K562 treated with DMSO at 1 percent for 12 hours (cell line): Measurements from ENCODE around the gene TAS2R31. TPM values are rescaled to one million over a fixed set of nuclear protein-coding genes. Genes with fewer than 3 reads are reported as not detected.

Experiments
- total RNA-seq: library from RNA; unstranded; fragments of 300-600 nt; gene quantifications from 2 replicates; pipeline ENCODE4 v1.2.3, GENCODE V29; 2022; ENCODE audit not compliant: insufficient read depth

TAS2R31 gene, protein sequence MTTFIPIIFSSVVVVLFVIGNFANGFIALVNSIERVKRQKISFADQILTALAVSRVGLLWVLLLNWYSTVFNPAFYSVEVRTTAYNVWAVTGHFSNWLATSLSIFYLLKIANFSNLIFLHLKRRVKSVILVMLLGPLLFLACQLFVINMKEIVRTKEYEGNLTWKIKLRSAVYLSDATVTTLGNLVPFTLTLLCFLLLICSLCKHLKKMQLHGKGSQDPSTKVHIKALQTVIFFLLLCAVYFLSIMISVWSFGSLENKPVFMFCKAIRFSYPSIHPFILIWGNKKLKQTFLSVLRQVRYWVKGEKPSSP
- total RNA-seq = not detected in 2 replicates

DNA sequence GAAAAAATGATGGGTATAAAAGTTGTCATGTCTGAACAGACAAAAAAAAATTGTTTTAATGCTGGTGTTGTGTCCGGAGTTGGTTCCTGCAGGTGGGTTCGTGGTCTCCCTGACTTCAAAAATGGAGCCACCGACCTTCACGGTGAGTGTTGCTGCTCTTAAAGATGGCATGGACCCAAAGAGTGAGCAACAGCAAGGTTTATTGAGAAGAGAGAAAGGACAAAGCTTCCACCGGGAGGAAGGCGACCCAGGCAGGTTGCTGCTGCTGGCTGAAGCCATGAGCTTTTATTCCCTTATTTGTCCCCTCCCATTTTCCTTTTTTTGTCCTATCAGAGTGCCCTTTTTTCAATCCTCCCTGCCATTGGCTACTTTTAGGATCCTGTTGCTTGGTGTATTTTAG, at the start of gene TAS2R31:
Gene TAS2R31 (minus strand): TSS at position 101 of the 400 bp plus-strand sequence. CDS start 72 bp downstream, at position 29.

DNA sequence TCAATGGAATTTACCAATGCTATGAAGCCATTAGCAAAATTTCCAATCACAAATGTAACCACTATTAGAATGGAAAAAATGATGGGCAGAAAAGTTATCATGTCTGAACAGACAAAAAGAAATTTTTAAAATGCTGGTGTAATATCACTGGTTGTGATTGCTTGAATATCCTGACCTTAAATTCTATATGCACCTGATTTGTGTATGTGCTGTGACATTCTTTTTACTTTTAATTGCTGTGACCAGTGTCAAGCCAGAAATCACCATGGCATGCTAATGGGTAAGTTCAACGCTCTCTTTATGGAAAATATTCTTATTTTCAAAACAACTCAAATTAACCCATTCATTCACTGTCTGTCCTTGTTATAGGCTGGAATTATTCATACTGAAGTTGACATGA, 31.0 kb upstream of the TAS2R31 start, which contains the start of gene TAS2R46:
Gene TAS2R46 (minus strand): TSS at position 101 of the 400 bp plus-strand sequence. CDS start 0 bp downstream, at position 101.

DNA sequence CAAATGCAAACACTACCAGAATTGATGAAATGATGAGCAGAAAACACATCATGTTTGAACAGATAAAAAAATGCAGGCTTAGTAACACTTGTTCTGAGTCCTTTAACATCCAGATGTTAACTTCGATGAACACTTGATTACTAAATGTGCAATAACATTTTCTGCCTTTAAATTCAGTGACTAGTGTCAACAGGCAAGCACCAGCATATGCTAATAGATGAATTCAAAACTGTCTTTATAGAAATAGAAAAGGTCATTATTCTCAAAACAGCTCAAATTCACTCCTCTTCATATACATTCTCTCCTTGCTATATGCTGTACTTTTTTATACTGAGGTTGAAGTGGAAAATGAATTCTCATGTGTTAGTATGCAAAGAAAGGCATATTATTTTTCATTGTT, 8.7 kb downstream of the TAS2R31 start, which contains the start of gene TAS2R19:
Gene TAS2R19 (minus strand): TSS at position 101 of the 400 bp plus-strand sequence. CDS start 49 bp downstream, at position 52.

DNA sequence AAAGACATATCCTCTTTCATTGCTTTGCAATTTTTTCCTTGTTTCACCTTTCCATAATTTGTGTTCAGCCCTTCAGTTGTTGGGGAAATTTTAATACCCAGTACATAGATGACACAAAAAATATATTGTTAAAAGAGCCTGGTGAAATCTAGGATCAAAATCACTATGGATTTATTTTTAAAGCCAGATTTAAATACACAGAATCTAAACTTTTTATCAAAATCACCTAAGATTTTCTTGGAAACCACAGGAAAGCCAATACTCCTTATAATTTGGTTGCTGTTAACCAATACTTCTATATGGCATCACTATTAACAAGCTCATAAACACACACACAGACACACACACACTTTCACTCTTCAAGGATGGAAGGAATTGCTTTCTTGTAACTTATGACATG, 33.0 kb downstream of the TAS2R31 start, which contains the start of gene TAS2R20:
Gene TAS2R20 (minus strand): TSS at position 101 of the 400 bp plus-strand sequence. CDS start 429 bp downstream, outside the sequence.

DNA sequence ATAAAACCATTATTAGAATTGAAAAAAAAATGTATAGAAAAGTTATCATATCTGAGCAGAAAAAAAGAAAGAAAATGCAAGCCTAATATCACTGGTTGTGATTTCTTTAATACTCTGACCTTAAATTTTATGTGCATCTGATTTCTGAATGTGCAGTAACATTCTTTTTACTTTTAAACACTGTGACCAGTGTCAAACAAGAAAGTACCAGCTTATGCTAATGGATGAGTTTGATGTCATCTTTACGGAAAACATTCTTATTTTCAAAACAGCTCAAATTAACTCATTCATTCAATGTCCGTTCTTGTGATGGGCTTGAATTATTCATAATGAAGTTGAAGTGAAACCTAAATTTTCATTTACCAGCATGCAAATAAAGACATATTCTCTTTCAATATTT, 44.4 kb downstream of the TAS2R31 start, which contains the start of gene TAS2R50:
Gene TAS2R50 (minus strand): TSS at position 101 of the 400 bp plus-strand sequence. CDS start 52 bp downstream, at position 49.

Other genes starting within 250 kb of the TAS2R31 start
- not detected in 2 replicates for gene TAS2R7, start 228.8 kb downstream of the TAS2R31 start, total RNA-seq
- not detected in 2 replicates for gene TAS2R8, start 224.1 kb downstream of the TAS2R31 start, total RNA-seq
- not detected in 2 replicates for gene TAS2R9, start 221.2 kb downstream of the TAS2R31 start, total RNA-seq
- not detected in 2 replicates for gene TAS2R10, start 205.0 kb downstream of the TAS2R31 start, total RNA-seq
- gene PRR4, start 181.9 kb downstream of the TAS2R31 start, total RNA-seq = not detected in 2 replicates
- 4.3 and 5.0 TPM in 2 replicates for gene PRH1, start 147.2 kb downstream of the TAS2R31 start, total RNA-seq
- gene TAS2R13, start 121.8 kb downstream of the TAS2R31 start, total RNA-seq = not detected in 2 replicates
- not detected in 2 replicates for gene PRH2, start 102.2 kb downstream of the TAS2R31 start, total RNA-seq
- gene TAS2R14, start 92.1 kb downstream of the TAS2R31 start, total RNA-seq = 0.92 and 0.94 TPM in 2 replicates
- gene TAS2R50, start 44.5 kb downstream of the TAS2R31 start, total RNA-seq = not detected in 2 replicates
- 0.70 TPM in 1 of 2 replicates, not detected in the other for gene TAS2R20, start 33.1 kb downstream of the TAS2R31 start, total RNA-seq
- gene TAS2R19, start 8.8 kb downstream of the TAS2R31 start, total RNA-seq = not detected in 2 replicates
- gene TAS2R46, start 30.9 kb upstream of the TAS2R31 start, total RNA-seq = not detected in 2 replicates
- not detected in 2 replicates for gene TAS2R43, start 60.9 kb upstream of the TAS2R31 start, total RNA-seq
- not detected in 2 replicates for gene TAS2R30, start 103.2 kb upstream of the TAS2R31 start, total RNA-seq
- gene SMIM10L1, start 139.8 kb upstream of the TAS2R31 start, total RNA-seq = 9.1 and 10.7 TPM in 2 replicates
- gene TAS2R42, start 155.5 kb upstream of the TAS2R31 start, total RNA-seq = not detected in 2 replicates
- gene PRB3, start 238.3 kb upstream of the TAS2R31 start, total RNA-seq = not detected in 2 replicates